ENCODE results near the gene CSF3R.

DNA sequence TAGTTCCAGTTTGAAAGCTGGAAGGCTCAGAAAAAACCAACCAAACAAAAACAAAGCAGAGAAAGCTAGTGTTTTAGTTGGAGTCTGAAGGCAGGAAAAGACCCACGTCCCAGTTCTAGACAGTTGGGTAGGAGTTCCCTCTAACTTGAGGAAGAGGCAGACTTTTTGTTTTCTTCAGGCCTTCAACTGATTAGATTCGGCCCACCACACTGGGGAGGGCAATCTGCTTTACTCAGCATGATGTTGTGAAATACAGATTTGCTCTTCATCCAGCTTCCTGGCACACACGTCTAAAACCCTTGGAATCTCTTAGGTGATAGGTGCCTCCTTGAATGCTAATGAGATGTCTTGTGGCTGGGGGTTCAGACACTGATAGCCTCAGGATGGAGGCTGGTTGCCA lies 49.1 kb upstream of the CSF3R start:
- TF ChIP-seq POLR2AphosphoS5 (IDR thresholded peaks at IDR 0.05) (no peak), EP300 (IDR thresholded peaks at IDR 0.05) (no peak)

Measured in stomach (tissue), 4 donors.